Transverse colon (tissue), 4 donors: Measurements from ENCODE around the gene RFTN1. TPM values are rescaled to one million over a fixed set of nuclear protein-coding genes. Genes with fewer than 3 reads are reported as not detected.

Experiments
- DNase-seq: peaks from one replicate; pipeline ENCODE4 v3.0.0-alpha.2; 2019
- H3K27ac ChIP-seq, 4 donors: fragments of 200-600 bp; sonication (generic); 2 replicates each; pipeline ENCODE4 v1.5.1; 2016 to 2018; ENCODE audit warnings: inconsistent platforms in 4 of 4
- H3K27me3 ChIP-seq: fragments of 200-600 bp; sonication (generic); 2 replicates; pipeline ENCODE4 v1.5.1; 2017; ENCODE audit warnings: inconsistent platforms
- H3K36me3 ChIP-seq, 4 donors: fragments of 200-600 bp; sonication (generic); 2 replicates each; pipeline ENCODE4 v1.5.1; 2017 to 2019; ENCODE audit warnings: inconsistent platforms in 4 of 4
- H3K4me1 ChIP-seq, 4 donors: fragments of 200-600 bp; sonication (generic); 2 replicates each; pipeline ENCODE4 v1.5.1; 2017 to 2020; ENCODE audit warnings: inconsistent platforms in 4 of 4
- H3K4me3 ChIP-seq, 4 donors: fragments of 200-600 bp; sonication (generic); 1 replicate in 1 of 4; 2 replicates in 3 of 4; pipeline versions ENCODE4 v1.5.1 to v1.6.1; 2017 to 2019; ENCODE audit warnings: inconsistent platforms in 4 of 4
- H3K9me3 ChIP-seq, 2 donors: fragments of 200-600 bp; sonication (generic); 2 replicates each; pipeline ENCODE4 v1.5.1; 2017 to 2019; ENCODE audit warnings: inconsistent platforms in 2 of 2
- CTCF ChIP-seq, 5 experiments: fragments of 200-600 bp in 3 of 5; fragments of 450-650 bp in 2 of 5; sonication (generic) in 3 of 5; IDR thresholded peaks; 1 replicate in 2 of 5; 2 replicates in 3 of 5; pipeline ENCODE4 v1.5.1; 2016 to 2017; ENCODE audit warnings: antibody characterized with exemption in 5 of 5, inconsistent platforms in 3 of 5, mild to moderate bottlenecking in 2 of 5, moderate library complexity in 1 of 5
- EP300 ChIP-seq: sonication (generic); formaldehyde crosslinking; IDR thresholded peaks from one replicate; pipeline ENCODE4 v1.6.1; 2017; ENCODE audit warnings: antibody characterized with exemption, low read depth
- POLR2A ChIP-seq: fragments of 450-650 bp; IDR thresholded peaks from one replicate; pipeline ENCODE4 v1.6.1; 2016; ENCODE audit warnings: antibody characterized with exemption, mild to moderate bottlenecking, moderate library complexity
- POLR2AphosphoS5 ChIP-seq, 3 donors: sonication (generic); formaldehyde crosslinking; IDR thresholded peaks; one replicate each; pipeline ENCODE4 v1.6.1; 2016; ENCODE audit warnings: antibody characterized with exemption in 3 of 3
- WGBS, 2 donors: methylation state at CpG; one replicate each; pipeline ENCODE4 v1.1.5; 2018; ENCODE audit warnings: low coverage in 1 of 2; 5-methylcytosine and 5-hydroxymethylcytosine counted together
- in situ Hi-C, 4 donors: fragments of 200-750 bp; cut with MboI; loops; one replicate each; pipeline versions ENCODE4 v1.15.0 to v1.15.1; 2017; ENCODE audit warnings: low sequenced_read_pairs in 3 of 4, low pct_ligation_motif_present in 1 of 4, low pct_unique_long_range_greater_than_20kb in 1 of 4
- intact Hi-C: fragments of 100-400 bp; cut with DNase I; formaldehyde crosslinking; loops from one replicate; pipeline ENCODE4 v1.15.1; 2023; ENCODE audit warnings: low total_unique reads
- total RNA-seq, 4 donors: library from RNA; depleted of rRNA; stranded (reverse); fragments of >200 nt; gene quantifications; one replicate each; pipeline ENCODE4 v1.1.0, GENCODE V29; 2016

Gene RFTN1
- total RNA-seq, 4 donors from 2014 or later: 6.7 to 25.7 (median 15.7) TPM

GRCh38 chr3:16347548-16347947 lies 166.0 kb downstream of the RFTN1 start:
- DNase-seq: no peak
- Histone ChIP-seq H3K27me3 (no peaks in the 10 kb centered on the region), H3K27ac (no peak overlapping the region), H3K36me3 (no peaks in the 10 kb centered on the region), H3K4me1 (peaks cover 0 to 6% (median 0%) of the 10 kb centered on the region in 4 donors), H3K4me3 (no peak overlapping the region), H3K9me3 (no peaks in the 10 kb centered on the region)
- TF ChIP-seq CTCF (IDR thresholded peaks at IDR 0.05) (no peak), POLR2AphosphoS5 (IDR thresholded peaks at IDR 0.05) (no peak), POLR2A (no peak), EP300 (no peak)
- intact Hi-C loops: no loop called here
- WGBS, 2 donors: 87 to 95% methylated on average over 2 to 4 of the region's 4 CpGs
- in situ Hi-C loops: no loop called here

GRCh38 chr3:16346413-16347081 lies 167.0 kb downstream of the RFTN1 start:
- Histone ChIP-seq H3K27ac (no peak overlapping the region), H3K27me3 (no peaks in the 10 kb centered on the region), H3K36me3 (no peaks in the 10 kb centered on the region), H3K4me3 (no peak overlapping the region), H3K4me1 (peaks cover 0 to 6% (median 0%) of the 10 kb centered on the region in 4 donors), H3K9me3 (no peaks in the 10 kb centered on the region)
- WGBS, 2 donors: 90 to 95% methylated on average over 4 to 7 of the region's 7 CpGs
- in situ Hi-C loops: no loop called here
- no peak for TF ChIP-seq POLR2A
- no peak for TF ChIP-seq EP300
- no peak for TF ChIP-seq POLR2AphosphoS5 (IDR thresholded peaks at IDR 0.05)
- TF ChIP-seq CTCF (IDR thresholded peaks at IDR 0.05): no peak
- no peak for DNase-seq
- intact Hi-C loops: no loop called here

DNA sequence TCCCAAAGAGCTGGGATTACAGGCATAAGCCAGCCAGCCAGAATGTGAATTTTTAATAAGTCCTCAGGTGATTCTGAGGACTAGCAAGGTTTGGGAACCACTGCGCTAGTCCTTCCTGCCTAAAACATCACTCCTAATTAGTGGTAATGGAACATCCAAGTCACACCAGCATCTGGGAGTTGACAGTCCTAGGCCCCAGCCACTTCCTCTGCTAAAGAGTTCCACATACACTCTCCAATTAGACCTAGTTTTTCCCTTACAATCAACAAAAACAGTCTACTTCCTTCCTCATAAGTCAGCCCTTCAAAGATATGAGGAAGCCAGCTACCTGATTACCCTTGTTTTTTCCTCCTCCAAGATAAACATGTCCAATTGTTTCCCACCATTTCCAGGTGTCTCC lies 170.4 kb downstream of the RFTN1 start:
- in situ Hi-C loops: no loop called here

DNA sequence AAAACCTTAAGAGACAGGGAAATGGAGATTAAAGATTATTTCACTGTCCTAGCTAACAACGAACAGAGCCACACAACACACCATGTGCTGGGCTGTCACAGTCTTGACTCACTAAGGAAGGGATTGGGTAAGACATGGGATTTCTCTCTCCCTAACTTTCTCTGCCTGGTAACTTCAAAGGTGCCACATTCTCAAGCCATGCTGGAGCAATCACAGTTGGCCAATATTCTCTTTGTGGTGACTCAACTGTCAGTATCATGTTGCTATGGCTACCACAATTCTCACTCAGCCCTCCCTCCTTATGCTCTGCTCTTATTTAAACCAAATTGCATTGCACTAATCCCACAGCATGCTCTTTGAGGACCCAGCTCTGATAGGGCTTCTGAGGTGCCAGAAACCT lies 174.5 kb downstream of the RFTN1 start:
- no peaks in the 10 kb centered on the region for H3K27me3 ChIP-seq
- TF ChIP-seq POLR2AphosphoS5 (IDR thresholded peaks at IDR 0.05) (peak in 2 of 3 donors; percentile 33), CTCF (IDR thresholded peaks at IDR 0.05) (no peak)
- DNase-seq: no peak
- in situ Hi-C loops (no loop called here), intact Hi-C loops (no loop called here)
- no peaks in the 10 kb centered on the region for H3K9me3 ChIP-seq
- WGBS, 2 donors: 52% methylated on average over 1 of the region's 1 CpG; no CpG with 5 or more reads in 1 of the 2 donors
- H3K4me1 ChIP-seq: peaks cover 0 to 8% (median 0%) of the 10 kb centered on the region in 4 donors
- H3K36me3 ChIP-seq: no peaks in the 10 kb centered on the region
- H3K4me3 ChIP-seq: no peak overlapping the region
- peak overlapping the region in 2 of 4 donors; percentile 40 to 41 for H3K27ac ChIP-seq

More for the DNA sequence above, 170.4 kb downstream of the RFTN1 start:
- no peak for DNase-seq
- Histone ChIP-seq H3K36me3 (no peaks in the 10 kb centered on the region), H3K4me3 (no peak overlapping the region), H3K9me3 (no peaks in the 10 kb centered on the region), H3K4me1 (peaks cover 0 to 8% (median 0%) of the 10 kb centered on the region in 4 donors), H3K27me3 (no peaks in the 10 kb centered on the region), H3K27ac (no peak overlapping the region)
- intact Hi-C loops: no loop called here
- WGBS, 2 donors: 95% methylated on average over 1 of the region's 1 CpG; no CpG with 5 or more reads in 1 of the 2 donors
- TF ChIP-seq POLR2A (no peak), EP300 (no peak), CTCF (IDR thresholded peaks at IDR 0.05) (no peak), POLR2AphosphoS5 (IDR thresholded peaks at IDR 0.05) (no peak)
